ENCODE measurements around the gene MXRA8. TPM values are rescaled to one million over a fixed set of nuclear protein-coding genes. Genes with fewer than 3 reads are reported as not detected.
A peak's percentile ranks its signal among the peaks of the same experiment; 100 is the strongest.

MXRA8 gene
- total and polyA plus RNA-seq, 2 experiments from 2014 or later: 155 to 242 TPM

DNA sequence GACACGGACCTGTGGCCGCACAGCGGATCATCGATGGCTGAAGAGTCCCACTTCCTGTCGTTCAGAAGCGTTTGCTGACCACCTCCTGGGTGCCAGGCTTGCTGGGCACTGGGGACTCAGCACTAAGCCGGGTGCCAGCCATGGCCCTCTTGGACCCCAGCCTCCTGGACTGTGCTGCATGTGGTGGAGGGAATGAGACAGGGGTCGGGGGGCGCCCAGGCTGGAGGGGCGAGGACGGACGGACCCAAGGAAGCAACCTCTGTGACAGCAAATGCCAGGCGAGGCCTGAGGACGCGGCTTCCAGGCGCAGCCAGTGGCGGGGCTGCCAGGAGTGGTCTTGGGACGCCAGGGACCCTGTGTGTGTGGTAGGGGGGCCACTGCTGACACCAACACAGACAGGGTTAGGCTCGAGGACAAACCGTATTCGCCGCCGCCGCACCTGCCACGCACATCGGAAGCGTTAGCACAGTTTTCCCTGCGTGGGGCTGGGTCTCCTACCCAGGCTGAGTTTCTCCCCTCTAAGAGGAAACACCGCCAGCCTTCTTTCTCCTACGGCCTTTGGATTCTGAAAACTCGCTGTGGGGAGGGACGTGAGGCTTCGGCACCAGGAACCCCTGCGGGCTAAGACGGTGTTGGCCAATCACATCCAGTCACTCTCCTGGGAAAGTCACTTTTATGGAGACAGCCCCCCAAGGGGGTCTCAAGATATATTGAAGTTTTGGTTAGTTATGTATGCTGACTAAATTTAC, 3.1 kb upstream of the MXRA8 start:
- H2AFZ ChIP-seq: peak overlapping the region; percentile 46
- no peaks in the 10 kb centered on the region for H3K9me3 ChIP-seq (ENCODE audit: low read depth)
- peaks cover 1% of the 10 kb centered on the region for H4K20me1 ChIP-seq (ENCODE audit: insufficient read depth, poor library complexity, severe bottlenecking)
- no peak for TF ChIP-seq EZH2phosphoT487 (IDR thresholded peaks at IDR 0.05; ENCODE audit: low read depth, severe bottlenecking, unreplicated experiment)
- TF ChIP-seq, protein P1, sequence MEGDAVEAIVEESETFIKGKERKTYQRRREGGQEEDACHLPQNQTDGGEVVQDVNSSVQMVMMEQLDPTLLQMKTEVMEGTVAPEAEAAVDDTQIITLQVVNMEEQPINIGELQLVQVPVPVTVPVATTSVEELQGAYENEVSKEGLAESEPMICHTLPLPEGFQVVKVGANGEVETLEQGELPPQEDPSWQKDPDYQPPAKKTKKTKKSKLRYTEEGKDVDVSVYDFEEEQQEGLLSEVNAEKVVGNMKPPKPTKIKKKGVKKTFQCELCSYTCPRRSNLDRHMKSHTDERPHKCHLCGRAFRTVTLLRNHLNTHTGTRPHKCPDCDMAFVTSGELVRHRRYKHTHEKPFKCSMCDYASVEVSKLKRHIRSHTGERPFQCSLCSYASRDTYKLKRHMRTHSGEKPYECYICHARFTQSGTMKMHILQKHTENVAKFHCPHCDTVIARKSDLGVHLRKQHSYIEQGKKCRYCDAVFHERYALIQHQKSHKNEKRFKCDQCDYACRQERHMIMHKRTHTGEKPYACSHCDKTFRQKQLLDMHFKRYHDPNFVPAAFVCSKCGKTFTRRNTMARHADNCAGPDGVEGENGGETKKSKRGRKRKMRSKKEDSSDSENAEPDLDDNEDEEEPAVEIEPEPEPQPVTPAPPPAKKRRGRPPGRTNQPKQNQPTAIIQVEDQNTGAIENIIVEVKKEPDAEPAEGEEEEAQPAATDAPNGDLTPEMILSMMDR (IDR thresholded peaks at IDR 0.05; ENCODE audit: poor library complexity): no peak
- TF ChIP-seq EZH2 (IDR thresholded peaks at IDR 0.05; ENCODE audit: borderline replicate concordance): no peak
- no peaks in the 10 kb centered on the region for H3K36me3 ChIP-seq (replicated peaks; ENCODE audit: insufficient read depth, low read depth)
- H3K27ac ChIP-seq: peak overlapping the region; percentile 97
- H3K79me2 ChIP-seq: peaks cover 17% of the 10 kb centered on the region
- H3K9me2 ChIP-seq (replicated peaks; ENCODE audit: insufficient read depth): no peaks in the 10 kb centered on the region
- no peak for DNase-seq (ENCODE audit: low spot score)
- no peaks in the 10 kb centered on the region for H3K27me3 ChIP-seq
- 85% methylated on average over 32 of the region's 35 CpGs for WGBS (ENCODE audit: low lambda C conversion rate, missing lambda C conversion rate)
- H3K4me3 ChIP-seq: no peak overlapping the region
- peak overlapping the region; percentile 64 for H3K4me2 ChIP-seq
- H3K4me1 ChIP-seq (ENCODE audit: insufficient read depth): peaks cover 50% of the 10 kb centered on the region

DNA sequence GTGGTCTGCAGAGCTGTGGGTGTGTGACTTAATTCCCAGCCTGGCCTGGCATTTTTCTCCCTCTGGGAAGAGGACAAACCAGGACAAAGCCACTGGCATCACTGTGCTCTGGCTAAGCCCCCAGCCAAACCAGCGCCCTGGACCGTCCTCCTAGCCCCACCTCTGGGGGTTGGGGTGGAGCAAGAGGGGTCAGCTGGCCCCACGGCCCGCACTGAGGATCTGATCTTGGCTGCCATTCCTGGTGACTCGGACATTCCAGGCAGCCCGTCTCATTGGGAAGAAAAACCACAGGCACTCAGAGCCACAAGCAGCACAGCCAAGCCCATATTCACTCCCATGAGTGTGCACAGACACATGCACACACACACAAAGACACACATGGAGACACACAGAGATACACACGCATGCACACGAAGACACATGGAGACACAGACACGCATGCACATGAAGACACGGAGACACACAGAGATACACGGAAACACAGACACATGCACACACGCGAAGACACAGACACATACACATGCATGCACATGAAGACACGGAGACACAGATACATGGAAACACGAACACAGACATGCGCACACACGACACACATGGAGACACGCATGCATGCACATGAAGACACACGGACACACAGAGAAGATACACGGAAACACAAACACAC, 2.3 kb upstream of the MXRA8 start:
- no peaks in the 10 kb centered on the region for H3K9me2 ChIP-seq (replicated peaks; ENCODE audit: insufficient read depth)

GRCh38 chr1:1359664-1360468, 1.5 kb upstream of the MXRA8 start:
- H3K4me3 ChIP-seq: no peak overlapping the region
- DNase-seq (ENCODE audit: low spot score): peak; percentile 61
- H3K79me2 ChIP-seq: peaks cover 31% of the 10 kb centered on the region
- H4K20me1 ChIP-seq (ENCODE audit: insufficient read depth, poor library complexity, severe bottlenecking): peaks cover 6% of the 10 kb centered on the region
- 59% methylated on average over 26 of the region's 28 CpGs for WGBS (ENCODE audit: low lambda C conversion rate, missing lambda C conversion rate)
- H3K27me3 ChIP-seq: no peaks in the 10 kb centered on the region
- peak overlapping the region; percentile 90 for H3K4me2 ChIP-seq
- H3K4me1 ChIP-seq (ENCODE audit: insufficient read depth): peaks cover 59% of the 10 kb centered on the region
- H2AFZ ChIP-seq: no peak overlapping the region
- TF ChIP-seq EZH2phosphoT487 (IDR thresholded peaks at IDR 0.05; ENCODE audit: low read depth, severe bottlenecking, unreplicated experiment) (no peak), EZH2 (IDR thresholded peaks at IDR 0.05; ENCODE audit: borderline replicate concordance) (no peak)
- TF ChIP-seq, protein P1 (IDR thresholded peaks at IDR 0.05; ENCODE audit: poor library complexity): no peak
- H3K9me3 ChIP-seq (ENCODE audit: low read depth): no peaks in the 10 kb centered on the region
- H3K27ac ChIP-seq: peak overlapping the region; percentile 97
- no peaks in the 10 kb centered on the region for H3K36me3 ChIP-seq (replicated peaks; ENCODE audit: insufficient read depth, low read depth)
- no peaks in the 10 kb centered on the region for H3K9me2 ChIP-seq (replicated peaks; ENCODE audit: insufficient read depth)

More for the DNA sequence above, 2.3 kb upstream of the MXRA8 start:
- Histone ChIP-seq H3K4me2 (peak overlapping the region; percentile 90), H3K79me2 (peaks cover 23% of the 10 kb centered on the region), H3K36me3 (replicated peaks; ENCODE audit: insufficient read depth, low read depth) (no peaks in the 10 kb centered on the region), H3K4me1 (ENCODE audit: insufficient read depth) (peaks cover 54% of the 10 kb centered on the region), H3K27ac (peak overlapping the region; percentile 97), H4K20me1 (ENCODE audit: insufficient read depth, poor library complexity, severe bottlenecking) (peaks cover 6% of the 10 kb centered on the region), H3K4me3 (no peak overlapping the region), H2AFZ (no peak overlapping the region), H3K9me3 (ENCODE audit: low read depth) (no peaks in the 10 kb centered on the region), H3K27me3 (no peaks in the 10 kb centered on the region)
- peak; percentile 71 for DNase-seq (ENCODE audit: low spot score)
- TF ChIP-seq, protein P1 (IDR thresholded peaks at IDR 0.05; ENCODE audit: poor library complexity): no peak
- TF ChIP-seq EZH2phosphoT487 (IDR thresholded peaks at IDR 0.05; ENCODE audit: low read depth, severe bottlenecking, unreplicated experiment): no peak
- TF ChIP-seq EZH2 (IDR thresholded peaks at IDR 0.05; ENCODE audit: borderline replicate concordance): no peak
- WGBS (ENCODE audit: low lambda C conversion rate, missing lambda C conversion rate): 81% methylated on average over 20 of the region's 20 CpGs
